SH-SY5Y (cell line): ENCODE data around the gene CTBP2.

Experiments
- GATA2 ChIP-seq: IDR thresholded peaks from 2 replicates; pipeline ENCODE4 v1.6.1; 2011; ENCODE audit warnings: mild to moderate bottlenecking, low read depth, low read length
- GATA3 ChIP-seq: IDR thresholded peaks from 2 replicates; pipeline ENCODE4 v1.6.1; 2011; ENCODE audit warnings: low read depth, mild to moderate bottlenecking, low read length, moderate library complexity

The CTBP2 gene

GRCh38 chr10:125103466-125103865, 56.9 kb downstream of the CTBP2 start:
- TF ChIP-seq GATA3 (no peak), GATA2 (no peak)

GRCh38 chr10:125102821-125103220, 57.5 kb downstream of the CTBP2 start:
- TF ChIP-seq GATA2 (no peak), GATA3 (no peak)

GRCh38 chr10:125102246-125102645, 58.1 kb downstream of the CTBP2 start:
- TF ChIP-seq GATA2 (no peak), GATA3 (no peak)

GRCh38 chr10:125101581-125101980, 58.8 kb downstream of the CTBP2 start:
- TF ChIP-seq GATA3 (no peak), GATA2 (no peak)

- no peak for TF ChIP-seq GATA2
- TF ChIP-seq GATA3, result no peak
Measured at GRCh38 chr10:125101049-125101448, 59.3 kb downstream of the CTBP2 start.

GRCh38 chr10:125097409-125098070, 62.8 kb downstream of the CTBP2 start:
- TF ChIP-seq GATA2 (no peak), GATA3 (no peak)

GRCh38 chr10:125096975-125097374, 63.4 kb downstream of the CTBP2 start:
- TF ChIP-seq GATA3 (no peak), GATA2 (no peak)

- TF ChIP-seq GATA2 (no peak), GATA3 (no peak)
Measured at GRCh38 chr10:125096371-125096770, 64.0 kb downstream of the CTBP2 start.

- no peak for TF ChIP-seq GATA3
- no peak for TF ChIP-seq GATA2
Measured at GRCh38 chr10:125095776-125096175, 64.6 kb downstream of the CTBP2 start.

- TF ChIP-seq GATA2, result no peak
- TF ChIP-seq GATA3, result no peak
Measured at GRCh38 chr10:125095228-125095627, 65.1 kb downstream of the CTBP2 start.

- TF ChIP-seq GATA3, result no peak
- no peak for TF ChIP-seq GATA2
Measured at GRCh38 chr10:125094806-125095205, 65.6 kb downstream of the CTBP2 start.

- no peak for TF ChIP-seq GATA3
- TF ChIP-seq GATA2, result no peak
Measured at GRCh38 chr10:125093974-125094705, 66.2 kb downstream of the CTBP2 start.

GRCh38 chr10:125093199-125093973, 67.0 kb downstream of the CTBP2 start:
- TF ChIP-seq GATA2 (no peak), GATA3 (no peak)

- TF ChIP-seq GATA2 (no peak), GATA3 (no peak)
Measured at GRCh38 chr10:125092564-125093031, 67.8 kb downstream of the CTBP2 start.
